NCI-H2171 treated with DMSO at 0.1 percent for 48 hours (cell line): ENCODE results near the gene KREMEN1.

Experiments used
- DNase-seq: peaks from one replicate; lab custom pipeline; 2025; lab: John Stamatoyannopoulos, UW

The KREMEN1 gene

GRCh38 chr22:29207562-29208501, 135.0 kb downstream of the KREMEN1 start:
- DNase-seq, result no peak

- DNase-seq, result no peak
Observed at GRCh38 chr22:29208502-29208862, 135.6 kb downstream of the KREMEN1 start.

- DNase-seq, result no peak
Observed at GRCh38 chr22:29208879-29209623, 136.2 kb downstream of the KREMEN1 start.

GRCh38 chr22:29209624-29209929, 136.7 kb downstream of the KREMEN1 start:
- no peak for DNase-seq

GRCh38 chr22:29211066-29211465, 138.2 kb downstream of the KREMEN1 start:
- DNase-seq, result no peak

- no peak for DNase-seq
Observed at GRCh38 chr22:29211466-29211865, 138.6 kb downstream of the KREMEN1 start.

GRCh38 chr22:29212743-29213142, 139.9 kb downstream of the KREMEN1 start:
- peak; percentile 15 for DNase-seq

- DNase-seq, result no peak
Observed at GRCh38 chr22:29213493-29213892, 140.7 kb downstream of the KREMEN1 start.

GRCh38 chr22:29214232-29214631, 141.4 kb downstream of the KREMEN1 start:
- DNase-seq, result no peak

- peak; percentile 52 for DNase-seq
Observed at GRCh38 chr22:29215012-29215860, 142.4 kb downstream of the KREMEN1 start.

- DNase-seq, result no peak
Observed at GRCh38 chr22:29216011-29216872, 143.4 kb downstream of the KREMEN1 start.

GRCh38 chr22:29216873-29217666, 144.2 kb downstream of the KREMEN1 start:
- no peak for DNase-seq
